CD4-positive, alpha-beta T cell treated with Interleukin-17A for 1 hour (primary cell): ENCODE results near the gene AKAP12.
A peak's percentile ranks its signal among the peaks of the same experiment; 100 is the strongest.

ENCODE experiments used
- DNase-seq: peaks from one replicate; pipeline ENCODE4 v3.0.0-alpha.2; 2020

AKAP12 gene

DNA sequence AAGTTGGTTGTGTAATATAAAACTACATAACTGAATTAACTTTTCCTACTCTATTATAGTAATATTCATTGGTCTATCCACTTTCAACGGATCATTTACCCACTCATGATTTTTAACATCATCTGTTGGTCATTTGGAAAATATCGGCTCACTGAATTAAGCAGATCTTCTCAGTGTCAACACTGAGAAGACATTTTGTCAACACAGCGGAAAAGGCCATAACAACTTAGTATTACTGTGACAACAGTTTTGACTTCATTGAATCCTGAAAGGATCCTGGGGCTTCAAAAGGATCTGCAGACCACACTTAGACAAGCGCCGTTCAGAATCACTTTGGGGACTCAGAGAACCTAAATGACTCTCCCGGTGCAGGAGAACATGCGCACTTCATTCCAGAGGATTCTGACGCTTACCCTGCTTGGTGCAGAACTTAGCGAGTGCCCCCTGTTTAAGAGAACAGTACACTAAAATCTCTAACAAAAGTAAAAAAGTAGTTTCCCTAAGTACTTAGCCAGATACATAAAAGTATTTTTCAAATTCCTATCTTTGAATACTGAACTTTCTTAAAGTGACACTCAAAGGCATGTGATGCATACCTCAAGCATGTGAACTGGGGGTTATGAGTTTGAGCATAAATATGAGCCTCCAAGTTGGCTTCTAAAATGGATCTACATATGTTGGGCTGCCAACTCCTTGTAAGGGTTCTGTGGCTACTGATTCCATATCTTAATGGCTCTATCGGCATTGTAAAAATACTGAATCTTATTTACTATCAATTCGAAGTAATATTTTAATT is 147.6 kb downstream of the AKAP12 start:
- DNase-seq: no peak

DNA sequence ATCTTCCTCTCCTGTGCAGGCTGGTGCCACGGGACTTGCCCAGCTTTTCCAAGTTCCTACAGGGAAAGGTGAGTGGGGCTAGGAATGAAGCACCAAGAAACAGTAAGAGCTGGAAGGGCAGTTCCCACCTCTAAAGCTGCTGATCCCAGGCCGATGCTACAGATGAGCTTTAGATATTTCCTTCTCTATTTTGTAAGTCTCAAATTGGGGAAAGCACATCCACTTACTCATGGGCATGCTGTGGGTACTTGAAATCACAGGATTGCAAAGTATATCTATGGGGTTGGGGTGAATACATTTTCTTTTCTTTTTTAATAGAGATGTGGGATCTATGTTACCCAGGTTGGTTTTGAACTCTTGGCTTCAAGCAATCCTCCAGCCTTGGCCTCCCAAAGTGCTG is 148.5 kb downstream of the AKAP12 start:
- DNase-seq: no peak

GRCh38 chr6:151388997-151389617 is 149.3 kb downstream of the AKAP12 start:
- peak; percentile 33 for DNase-seq

GRCh38 chr6:151389618-151390275 is 150.0 kb downstream of the AKAP12 start:
- DNase-seq: no peak

GRCh38 chr6:151390276-151390850 is 150.6 kb downstream of the AKAP12 start:
- peak; percentile 98 for DNase-seq

GRCh38 chr6:151390851-151391470 is 151.2 kb downstream of the AKAP12 start:
- DNase-seq: peak; percentile 87

DNA sequence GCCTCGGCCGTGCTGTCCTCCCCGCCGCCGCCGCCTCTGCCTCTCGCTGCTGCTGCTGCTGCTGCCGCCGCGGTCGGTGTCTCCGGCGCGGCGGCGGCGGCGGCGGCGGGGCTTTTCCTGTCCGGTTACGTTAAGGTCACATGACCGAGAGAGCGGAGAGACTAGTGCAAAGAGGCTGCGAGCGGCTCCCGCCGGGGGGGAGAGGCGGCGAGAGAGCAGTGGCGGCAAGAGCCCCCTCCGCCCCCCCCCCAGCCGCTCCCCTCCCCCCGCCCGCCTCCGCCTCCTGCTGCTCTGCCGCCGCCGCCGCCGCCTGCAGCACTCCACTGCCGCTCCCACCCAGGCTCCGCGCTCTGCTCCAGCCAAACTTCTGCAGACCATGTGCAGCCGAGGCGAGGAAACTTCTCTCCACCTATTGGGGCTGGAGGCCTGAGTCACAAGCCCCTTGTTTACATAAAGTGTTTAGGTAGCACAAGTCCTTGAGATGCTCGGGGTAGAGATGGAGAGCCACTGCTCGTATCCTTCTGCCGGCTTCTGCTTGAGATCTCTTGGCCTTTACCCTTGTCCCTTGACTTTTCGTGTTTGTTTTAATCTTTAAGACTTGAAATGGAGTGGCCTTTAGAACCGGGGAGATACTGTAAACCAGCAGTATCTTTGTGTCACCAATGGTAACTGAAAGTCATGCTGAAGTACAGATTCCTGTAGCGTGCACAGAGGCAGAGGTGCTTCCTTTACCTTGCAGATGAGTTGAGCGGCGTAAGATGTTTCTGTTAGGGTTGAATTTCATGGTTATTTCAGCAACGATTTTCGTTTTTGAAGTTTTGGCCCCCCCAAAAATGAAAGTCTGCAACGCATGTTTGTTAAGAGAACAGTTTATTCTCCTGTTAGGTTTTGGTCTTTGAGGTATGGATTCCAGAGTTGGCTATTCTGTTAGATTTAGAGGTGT is 152.0 kb downstream of the AKAP12 start, which contains the start of gene ZBTB2:
ZBTB2 (minus strand) TSS at position 89 of the 943 bp plus-strand sequence. CDS start 17,922 bp downstream, outside the sequence.
- DNase-seq: peak; percentile 86

DNA sequence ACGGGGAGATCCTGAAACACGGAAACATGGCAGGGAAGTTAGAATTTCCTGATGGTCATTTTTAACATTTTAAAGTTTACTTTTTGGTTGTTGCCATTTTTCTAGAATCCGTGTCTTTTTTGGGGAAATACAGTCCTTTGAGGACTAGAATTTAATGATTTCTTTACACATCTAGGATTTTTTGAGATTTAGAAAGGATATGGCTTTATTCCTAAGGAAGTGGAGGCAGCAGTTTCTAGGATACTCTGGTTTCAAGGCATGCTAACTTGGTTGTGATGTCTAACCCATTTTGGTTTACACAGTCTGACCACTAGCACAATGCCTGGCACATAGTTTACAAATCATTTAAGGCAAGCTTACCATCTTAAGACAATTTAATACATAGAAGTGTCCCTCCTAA is 152.7 kb downstream of the AKAP12 start:
- DNase-seq: no peak

- no peak for DNase-seq
Observed at GRCh38 chr6:151393410-151393809, 153.6 kb downstream of the AKAP12 start.

DNA sequence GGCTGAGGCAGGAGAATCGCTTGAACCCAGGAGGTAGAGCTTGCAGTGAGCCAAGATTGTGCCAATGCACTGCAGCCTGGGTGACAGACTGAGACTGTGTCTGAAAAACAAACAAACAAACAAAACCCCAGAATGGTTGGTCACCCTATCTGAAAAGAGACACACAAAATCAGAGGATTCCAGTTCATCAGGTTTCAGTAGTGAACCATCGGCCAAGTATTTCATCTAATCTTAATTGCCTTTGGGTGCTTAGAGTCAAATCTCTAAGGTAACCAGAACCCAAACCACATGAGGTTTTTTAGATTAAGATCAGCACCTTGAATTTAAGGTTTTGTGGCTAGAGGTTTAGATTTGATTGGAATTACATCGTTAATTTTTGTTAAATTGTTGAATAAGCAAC is 159.9 kb downstream of the AKAP12 start:
- DNase-seq: peak; percentile 23

DNA sequence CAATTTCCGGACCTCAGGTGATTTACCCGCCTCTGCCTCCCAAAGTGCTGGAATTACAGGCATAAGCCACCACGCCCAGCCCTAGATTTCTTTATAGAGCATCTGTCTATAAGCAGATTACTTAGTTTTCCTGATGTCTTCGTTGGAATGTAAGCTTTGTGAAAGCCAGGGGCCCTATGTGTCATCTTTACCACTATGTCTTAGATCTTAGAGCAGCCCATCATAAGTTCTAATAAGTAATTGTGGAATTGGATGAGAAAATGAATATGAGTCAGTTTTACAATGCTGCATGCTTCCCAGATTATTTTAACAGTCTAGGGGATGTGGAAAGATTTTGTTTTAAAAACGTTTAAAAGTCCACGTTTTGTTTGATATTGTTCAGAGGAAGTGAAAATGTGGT is 160.7 kb downstream of the AKAP12 start:
- no peak for DNase-seq

- no peak for DNase-seq
Observed at GRCh38 chr6:151402228-151402627, 162.5 kb downstream of the AKAP12 start.

DNA sequence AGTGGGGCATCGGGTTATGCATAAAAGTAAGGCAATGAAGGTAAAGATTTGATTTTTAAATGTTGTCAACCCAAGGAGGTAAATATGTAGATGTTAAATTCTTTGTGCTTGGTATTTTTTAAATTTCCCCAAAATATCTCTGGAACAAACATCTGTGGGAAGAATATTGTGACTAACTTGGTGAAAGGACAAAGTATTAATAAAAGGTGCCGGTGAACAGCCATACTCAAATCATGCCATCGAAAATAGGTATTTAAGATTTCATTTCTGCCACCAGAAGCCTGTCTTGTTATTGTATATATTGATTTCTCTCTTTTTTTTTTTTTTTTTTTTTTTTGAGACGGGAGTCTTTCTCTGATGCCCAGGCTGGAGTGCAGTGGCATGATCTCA is 164.1 kb downstream of the AKAP12 start:
- no peak for DNase-seq
